Activated T-cell treated with anti-CD3 and anti-CD28 coated beads for 48 hours (primary cell): ENCODE measurements around the gene PDZD2.
A peak's percentile ranks its signal among the peaks of the same experiment; 100 is the strongest.
"Not testable (repeated sequence)": the region's sequence is repeated elsewhere in the genome, so short reads cannot be mapped to it uniquely, and the experiment has no call there.

Source experiments
- DNase-seq: peaks from one replicate; pipeline ENCODE4 v3.0.0-alpha.2; 2020; ENCODE audit warnings: low read depth

The PDZD2 gene

DNA sequence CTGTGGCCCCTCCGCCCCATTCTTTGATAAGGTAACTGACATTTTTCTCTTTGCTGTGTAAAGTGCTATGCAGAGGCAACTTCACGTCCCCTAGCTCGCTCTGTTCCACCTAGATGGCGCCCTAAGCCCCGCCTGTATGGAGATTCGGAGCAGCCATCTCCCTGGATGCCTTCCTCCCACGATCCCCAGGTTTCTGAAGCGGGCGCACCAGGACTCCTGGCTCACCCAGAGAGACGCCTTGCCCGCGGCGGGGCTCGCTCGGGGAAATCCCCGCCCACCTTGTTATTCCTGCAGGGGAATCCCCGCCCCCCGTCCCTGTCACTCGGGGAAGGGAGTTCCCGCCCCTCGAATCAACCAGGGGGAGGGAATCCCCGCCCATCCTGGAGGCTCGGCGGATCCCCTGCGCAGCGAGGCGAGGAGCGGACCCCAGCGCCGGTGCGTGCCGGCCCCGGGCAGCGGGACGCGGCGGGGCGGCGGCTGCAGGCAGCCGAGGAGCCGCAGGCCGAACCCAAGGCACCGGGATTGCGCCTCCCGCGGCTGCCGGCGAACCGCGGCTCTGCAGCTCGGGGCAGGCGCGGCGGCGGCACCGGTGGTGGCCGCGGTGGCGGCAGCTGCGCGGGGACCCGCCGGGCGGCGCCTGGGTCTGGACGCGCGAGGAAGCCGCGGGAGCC, at the start of gene PDZD2:
TSS of gene PDZD2 (plus strand) at position 384 of the 671 bp plus-strand sequence.
- DNase-seq = peak; percentile 65

DNA sequence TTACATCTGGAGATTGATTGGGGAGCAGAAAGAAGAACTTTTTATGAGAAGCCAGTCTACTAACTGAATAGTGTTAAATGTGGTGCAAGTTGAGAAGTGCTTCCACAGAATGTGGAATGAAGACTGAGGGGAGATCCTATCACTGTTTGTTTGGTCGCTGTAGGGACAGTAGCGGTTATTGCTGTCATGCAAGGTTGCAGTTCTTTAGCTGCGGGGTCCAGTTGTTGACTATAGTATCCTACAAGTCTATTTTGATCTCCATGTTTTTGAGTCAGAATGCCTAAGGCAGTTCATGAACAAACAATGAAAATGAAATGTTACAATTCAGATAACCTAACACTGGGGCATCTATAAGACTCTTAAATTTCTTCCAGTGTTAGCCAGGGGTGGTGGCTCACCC, 45.3 kb upstream of the PDZD2 start:
- DNase-seq = no peak

DNA sequence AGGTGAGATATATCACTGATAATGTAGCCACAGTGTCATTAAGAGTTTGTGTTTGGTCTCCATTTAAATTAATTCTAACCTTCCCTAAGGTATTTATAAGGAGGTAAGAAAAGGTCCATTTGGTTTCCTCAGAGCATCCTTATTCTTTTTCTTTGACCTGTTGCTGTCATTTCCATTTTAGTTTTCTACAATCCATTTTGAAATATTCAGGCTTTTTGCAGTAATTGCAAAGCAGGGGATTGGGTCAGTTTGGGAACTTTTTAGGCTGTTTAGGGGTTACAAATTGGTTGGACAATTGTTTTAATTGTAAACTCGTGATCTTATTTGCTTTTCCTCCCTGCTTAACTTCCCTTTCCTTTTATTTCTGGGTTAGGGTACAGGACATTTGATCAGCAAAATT, 42.6 kb upstream of the PDZD2 start:
- no peak for DNase-seq

DNA sequence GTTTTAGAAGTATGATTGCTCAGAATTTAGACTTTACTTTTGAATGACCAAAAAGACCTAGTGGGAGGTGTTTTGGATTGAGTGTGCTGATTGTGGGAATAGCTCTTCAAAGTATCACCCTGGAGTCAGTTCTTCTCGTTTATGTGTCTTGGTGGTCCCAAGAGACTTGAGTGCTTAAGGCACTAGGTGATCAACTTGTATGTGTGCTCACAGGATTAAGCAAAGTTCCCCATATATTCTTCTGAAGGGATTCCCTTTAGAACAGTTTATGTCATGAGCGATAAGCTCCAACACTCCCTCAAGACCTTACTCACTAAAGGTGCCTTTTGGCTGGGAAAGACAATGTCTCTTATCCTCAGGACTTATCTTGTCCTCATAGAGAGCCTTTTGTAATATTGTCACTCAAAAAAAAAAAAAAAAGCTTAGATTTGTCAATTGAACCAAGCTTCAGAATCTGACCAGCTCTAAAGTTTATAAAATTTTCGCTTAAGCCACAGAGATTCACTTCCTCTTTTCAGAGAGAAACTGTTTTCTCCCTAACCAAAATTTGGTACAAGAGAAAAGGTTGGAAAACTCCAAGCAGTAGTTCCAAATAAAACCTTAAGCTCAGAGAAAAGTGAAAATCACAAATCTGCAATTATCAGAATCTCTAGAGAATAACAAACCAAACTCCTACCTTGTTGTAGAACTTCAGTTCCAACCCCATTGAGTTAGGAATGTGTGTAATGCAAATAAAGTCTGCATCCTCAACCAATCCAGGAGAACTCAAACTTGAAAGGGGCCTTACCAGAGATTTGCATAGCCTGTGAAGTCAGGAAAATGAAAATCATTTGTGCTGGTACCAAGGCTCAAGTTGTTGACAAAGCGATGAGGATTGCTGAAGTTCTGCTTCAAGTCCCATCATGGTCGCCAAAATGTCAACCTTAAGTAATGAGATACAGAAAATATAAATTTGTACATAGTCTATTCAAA, 40.0 kb upstream of the PDZD2 start:
- no peak for DNase-seq

DNA sequence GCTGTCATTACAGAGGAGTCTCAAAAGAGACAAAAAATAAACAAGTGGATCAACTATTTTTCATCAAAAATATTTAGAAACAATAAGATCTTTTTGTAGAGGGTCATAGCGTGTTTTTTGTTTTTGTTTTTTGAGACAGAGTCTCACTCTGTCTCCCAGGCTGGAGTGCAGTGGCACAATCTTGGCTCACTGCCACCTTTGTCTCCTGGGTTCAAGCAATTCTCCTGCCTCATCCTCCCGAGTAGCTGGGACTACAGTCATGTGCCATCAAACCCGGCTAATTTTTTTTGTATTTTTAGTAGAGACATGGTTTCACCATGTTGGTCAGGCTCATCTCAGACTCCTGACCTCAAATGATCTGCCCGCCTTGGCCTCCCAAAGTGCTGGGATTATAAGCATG, 36.6 kb upstream of the PDZD2 start:
- DNase-seq = not testable (repeated sequence)

DNA sequence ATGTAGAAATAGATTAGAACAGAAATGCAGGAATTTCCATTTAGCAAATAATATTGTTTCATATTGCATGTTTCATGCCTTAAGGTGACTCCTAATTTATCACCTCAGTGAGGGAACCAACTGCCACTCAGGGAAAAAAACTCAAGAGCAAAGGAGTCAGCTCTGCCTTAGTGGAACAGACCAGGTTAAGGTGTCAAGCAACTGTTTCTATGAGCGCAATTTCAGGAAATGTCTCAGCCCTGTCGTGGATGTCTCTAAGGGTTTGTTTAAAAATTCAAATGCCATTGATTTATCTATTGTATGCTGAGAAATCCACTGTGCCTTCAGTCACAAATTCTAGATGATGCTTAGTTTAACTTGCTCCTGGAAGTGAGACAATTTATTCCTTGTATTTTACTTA, 34.7 kb upstream of the PDZD2 start:
- no peak for DNase-seq

DNA sequence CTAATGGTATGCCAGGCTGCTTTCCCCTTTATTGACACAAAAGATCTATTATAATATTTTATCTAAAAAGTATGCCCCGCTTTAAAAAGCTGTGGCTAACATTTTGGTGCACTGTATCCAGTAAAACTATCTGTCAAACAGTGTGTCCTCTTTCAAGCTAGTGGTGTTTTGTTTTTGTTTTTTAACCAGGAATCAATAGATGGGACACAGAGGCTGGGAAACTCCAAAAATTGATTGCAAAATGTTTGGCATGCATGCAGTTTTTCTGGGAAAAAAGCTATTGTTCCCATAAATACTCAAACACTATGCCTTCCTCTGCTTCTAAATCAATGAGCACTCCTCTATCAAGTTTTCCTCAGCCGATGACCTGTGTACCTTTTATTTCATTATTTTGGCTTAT, 34.3 kb upstream of the PDZD2 start:
- no peak for DNase-seq

DNA sequence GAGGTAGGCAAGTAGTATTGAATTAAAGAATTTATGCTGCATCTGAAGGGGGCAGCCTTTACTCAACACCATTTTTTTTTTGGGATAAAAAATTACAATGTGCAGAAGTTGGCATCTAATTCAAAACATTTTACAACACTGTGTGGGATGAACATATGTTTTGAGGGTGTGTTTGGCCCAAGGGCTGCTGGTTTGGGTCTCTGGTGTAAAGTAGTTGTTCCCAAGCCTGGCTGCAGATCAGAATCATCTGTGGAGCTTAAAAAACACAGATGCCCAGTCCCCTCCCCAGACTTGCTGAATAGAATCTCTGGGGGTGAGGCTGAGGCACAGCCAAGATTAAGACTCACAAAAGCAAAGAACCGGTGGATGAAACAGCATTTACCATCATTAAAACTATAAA, 33.0 kb upstream of the PDZD2 start:
- DNase-seq = no peak

DNA sequence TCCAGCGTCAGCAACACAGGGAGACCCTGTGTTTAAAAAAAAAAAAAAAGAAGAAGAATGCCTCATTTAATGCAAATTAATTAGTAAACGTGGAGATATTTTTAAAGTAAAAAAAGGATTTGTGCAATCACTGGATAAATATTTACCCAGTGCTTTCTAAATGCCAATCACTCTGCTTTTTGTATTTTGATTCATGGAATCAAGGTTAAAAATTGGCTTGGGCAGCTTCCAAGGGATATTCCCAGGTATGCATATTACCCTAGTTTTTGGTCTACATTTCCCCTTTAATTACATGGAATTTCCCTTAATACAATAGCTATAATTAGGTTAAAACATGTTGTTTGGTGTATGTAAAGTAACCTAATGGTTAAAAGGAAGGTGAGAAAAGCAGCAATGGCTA, 31.4 kb upstream of the PDZD2 start:
- DNase-seq = no peak

DNA sequence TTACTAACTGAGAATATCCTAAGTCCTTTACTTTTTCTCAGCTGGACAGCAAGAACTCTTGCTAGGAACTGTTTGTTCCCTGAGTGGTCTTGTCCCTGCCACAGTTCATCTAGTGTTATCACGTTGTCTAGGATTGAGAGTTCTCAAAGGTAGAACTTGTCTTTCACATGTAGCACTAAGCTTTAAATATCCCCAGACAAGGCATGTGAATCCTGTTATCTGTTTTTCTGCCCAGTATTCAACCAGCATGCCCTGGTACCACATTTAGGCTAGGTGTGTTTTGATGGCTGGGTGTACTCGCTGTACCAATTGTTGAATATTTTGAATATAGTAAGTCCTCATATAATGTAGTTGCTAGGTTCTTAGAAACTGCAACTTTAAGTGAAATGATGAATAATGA, 27.9 kb upstream of the PDZD2 start:
- DNase-seq = no peak

DNA sequence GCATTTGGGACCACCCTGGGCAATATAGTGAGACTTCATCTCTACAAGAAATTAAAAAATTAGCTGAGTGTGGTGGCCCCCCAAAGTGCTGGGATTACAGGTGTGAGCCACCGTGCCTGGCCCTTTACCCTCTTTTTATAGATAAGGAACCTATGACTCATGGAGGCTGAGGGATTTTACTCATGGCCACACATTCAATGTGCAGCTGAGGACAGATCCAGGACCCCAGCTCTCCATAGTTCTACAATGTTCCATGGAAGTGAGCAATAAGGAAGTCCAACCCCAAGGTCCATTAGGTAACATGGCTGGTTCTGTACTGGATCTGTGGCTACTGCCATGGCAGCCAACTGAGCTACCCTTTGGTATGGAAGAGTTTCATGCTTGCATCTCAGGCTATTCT, 25.3 kb upstream of the PDZD2 start:
- no peak for DNase-seq

DNA sequence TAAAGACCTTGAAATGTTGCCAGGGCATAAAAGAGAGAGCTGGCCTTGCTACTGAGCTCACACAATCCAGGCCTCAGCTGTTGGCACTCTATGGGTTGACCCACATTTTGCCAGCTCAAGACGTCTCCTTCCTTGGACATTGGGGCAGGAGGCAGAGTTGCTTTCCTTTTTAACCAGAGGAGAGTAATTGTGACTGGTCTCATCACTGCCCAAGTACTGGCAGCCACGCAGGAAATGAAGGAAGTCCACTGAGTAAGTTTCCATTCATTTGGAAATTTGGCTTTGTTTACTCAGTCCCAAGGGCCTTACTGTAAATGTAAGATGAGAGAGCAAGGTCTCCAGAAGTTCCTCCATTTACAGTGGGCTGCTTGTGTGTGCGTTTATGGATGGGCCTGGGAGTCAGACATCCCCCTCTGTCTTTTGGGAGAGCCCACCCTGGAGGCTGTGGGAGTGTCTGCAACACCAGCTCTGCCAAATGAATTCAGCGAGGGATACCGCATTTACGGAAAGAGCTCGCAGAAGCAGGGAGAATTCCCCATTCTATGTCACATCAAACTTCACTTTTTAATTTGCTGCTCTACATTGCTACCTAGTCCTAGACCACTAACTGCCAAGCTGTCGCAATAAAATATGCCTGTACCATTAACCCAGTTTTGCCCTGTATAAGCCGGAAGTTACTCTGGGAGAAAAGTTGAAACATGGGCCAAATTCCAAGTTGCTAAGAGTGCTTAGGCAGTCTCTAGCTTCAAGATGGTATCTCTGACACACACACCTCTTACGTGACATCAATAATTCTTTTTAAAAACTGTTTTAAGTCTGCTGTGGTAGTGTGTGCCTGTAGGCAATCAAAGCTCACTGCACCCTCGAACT, 24.5 kb upstream of the PDZD2 start:
- DNase-seq = no peak

DNA sequence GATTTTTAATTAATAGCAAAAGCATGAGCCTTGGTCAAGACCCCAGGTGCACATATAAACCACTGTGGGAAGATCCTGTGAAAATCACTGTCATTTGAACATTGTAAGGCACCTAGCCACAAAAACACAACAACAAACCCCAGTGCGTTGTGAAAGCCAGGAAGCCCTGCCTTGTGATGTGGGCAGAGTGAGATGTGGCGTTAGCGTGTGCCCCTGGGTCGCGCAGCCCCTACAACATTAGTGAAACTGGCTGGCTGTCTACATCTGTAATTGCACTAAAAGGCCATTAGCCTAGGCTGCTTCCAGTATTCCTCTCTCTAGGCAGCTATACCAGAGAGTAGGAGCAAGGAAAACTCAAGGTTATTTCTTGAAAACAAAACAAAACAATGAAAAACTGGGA, 21.1 kb upstream of the PDZD2 start:
- DNase-seq = no peak

DNA sequence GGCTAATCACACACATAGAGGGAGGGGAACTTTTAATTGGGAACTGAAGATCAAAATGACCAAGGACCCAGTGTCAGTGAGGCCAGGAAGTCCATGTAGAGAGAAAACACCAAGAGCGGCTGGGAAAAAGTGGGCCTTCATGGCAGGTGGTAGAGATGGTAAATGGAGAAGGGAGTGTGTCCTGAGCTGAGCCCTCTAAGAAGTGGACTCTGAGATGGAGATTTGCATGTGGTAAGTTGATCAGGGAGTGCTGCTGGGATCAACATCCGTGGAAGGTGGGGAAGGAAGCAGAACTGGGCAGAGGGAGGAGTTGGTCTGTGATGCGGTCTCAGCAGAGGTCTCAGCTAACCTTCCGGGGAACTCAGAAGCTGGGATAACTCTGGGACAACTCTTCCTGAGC, 18.9 kb upstream of the PDZD2 start:
- DNase-seq = no peak

DNA sequence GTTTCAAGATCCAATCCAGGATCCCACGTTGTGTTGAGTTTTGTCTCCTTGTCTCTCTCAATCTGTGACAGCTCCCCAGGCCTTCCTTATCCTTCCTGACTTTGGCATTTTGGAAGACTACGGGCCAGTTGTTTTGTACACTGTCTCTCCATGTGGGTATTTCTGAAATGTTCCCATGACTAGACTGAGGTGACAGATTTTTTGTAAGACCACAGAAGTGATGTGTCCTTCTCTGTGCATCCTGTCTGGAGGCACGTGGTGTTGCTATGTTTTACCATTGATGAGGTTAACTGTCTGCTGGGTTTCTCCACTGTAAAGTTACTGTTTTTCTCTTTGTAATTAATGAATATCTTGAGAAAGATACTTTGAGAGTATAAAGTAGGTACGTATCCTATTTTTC, 15.7 kb upstream of the PDZD2 start:
- DNase-seq = no peak

DNA sequence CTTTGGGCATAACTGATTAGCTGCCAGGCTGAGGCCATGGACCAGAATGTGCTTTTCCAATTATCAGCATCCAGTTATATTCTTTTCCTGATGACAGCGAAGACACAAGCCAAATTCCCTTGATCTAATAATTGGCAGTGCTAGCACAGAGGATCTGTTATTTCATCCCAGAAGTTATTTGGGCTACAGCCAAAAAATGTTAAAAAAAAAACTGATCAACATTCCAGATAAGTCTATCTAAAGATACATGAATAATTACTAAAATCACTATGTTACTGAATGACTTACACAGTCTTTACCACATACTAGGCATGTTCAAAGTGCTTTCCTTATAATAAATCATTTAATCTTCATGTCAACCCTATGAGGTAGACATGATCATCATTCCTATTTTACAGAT, 13.5 kb upstream of the PDZD2 start:
- DNase-seq = no peak

DNA sequence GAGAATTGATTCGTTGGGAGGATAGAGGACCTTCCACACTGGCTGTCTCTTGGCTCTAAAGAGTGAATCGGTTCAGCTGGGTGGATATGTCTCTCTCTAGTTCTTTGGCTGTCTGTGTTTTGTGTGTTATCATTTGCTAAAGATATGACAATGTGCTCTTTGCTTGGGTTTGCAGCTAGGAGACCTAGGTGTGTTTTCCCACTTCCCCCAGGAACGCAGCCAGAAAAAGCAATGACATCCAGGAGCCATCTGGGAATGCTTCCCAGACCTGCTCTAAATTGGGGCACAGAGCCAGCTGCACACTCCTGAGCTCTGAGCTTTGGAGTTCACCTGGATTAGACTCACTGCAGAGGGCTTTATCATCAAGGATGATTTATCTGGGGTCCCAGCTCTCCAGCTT, 12.8 kb upstream of the PDZD2 start:
- DNase-seq = no peak

DNA sequence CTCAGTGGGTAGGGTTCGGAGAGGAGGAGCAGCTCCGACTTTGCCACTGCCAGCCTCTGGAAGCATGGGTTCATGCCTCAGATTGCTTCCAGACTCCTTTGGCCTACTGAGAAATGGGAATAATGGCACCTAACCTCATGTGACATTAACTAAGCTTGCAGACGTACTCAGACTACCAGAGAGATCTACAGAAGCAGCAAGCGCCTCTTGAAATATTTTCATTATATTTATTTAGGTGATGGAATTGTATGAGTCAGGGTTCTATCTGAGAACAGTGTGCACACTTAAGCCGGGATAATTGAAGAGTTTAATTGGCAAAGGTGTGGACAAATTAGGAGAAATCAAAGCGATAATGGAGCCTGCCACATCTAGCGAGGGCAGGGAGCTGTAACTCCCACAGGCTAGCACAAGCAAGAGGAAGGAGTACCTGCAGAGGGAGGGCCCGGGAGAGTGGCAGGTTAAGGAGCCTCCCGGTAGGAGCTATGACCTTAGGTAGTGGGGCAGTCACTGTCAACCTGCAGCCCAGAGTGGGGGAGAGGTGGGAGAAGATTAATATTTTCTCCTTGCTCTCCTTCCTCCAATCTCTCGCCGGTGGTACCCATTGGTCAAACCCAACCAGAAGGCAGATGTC, 12.2 kb upstream of the PDZD2 start:
- DNase-seq = no peak

DNA sequence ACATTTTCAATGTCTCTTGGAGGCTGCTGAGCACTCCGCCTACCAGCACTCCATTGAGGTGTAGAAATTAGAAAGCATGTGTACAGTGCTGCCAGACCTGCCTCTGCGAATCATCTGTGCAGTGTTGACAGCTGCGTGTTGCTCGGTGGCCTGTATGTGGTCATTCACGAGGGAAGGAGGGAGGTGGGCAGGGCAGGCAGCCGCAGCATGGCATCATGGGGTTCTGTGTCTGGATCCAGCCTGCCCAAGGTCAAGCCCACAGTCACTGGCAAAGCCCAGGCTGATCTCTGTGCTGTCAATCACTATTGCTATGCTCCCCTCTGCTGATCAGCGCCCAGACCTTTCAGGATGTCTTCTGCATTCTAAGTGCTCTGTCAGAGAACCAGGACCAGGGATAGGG, 8.0 kb upstream of the PDZD2 start:
- no peak for DNase-seq

DNA sequence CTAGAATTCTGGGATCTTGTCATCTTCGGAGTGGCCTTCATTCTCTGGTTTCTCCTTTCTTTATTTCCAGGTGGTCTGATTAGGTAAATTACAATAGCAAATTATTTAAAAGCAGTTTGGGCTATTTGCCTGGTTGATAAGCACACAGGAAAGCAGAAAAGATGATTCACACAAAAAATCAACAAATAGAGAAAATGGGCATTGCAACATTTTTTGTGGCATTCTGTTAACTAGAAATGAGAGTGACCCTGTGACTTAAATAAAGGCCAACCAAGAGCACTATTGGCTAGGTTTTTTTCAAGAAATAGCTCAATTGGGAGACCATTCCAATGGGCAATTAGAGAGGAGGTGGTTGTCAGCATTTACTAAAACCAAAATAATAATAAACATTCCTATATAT, 6.5 kb upstream of the PDZD2 start:
- DNase-seq = no peak

DNA sequence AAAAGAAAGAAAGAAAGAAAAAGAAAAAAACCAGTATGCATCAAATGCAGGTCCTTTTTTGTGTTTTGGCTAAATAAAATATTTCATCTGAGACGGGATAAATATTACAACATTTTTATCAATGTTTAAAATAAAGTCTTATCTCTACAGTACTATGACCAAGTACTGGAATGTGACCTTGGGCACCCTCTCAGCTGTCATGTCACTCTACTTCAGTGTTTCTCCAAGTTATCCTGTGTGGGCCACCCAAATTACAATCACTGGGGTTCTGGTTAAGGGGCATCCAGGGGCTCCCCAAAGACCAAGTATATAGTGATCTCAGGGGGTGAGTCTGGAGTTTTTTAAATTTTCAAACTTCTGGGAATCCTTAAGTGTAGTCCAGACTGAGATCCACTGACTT, 3.5 kb upstream of the PDZD2 start:
- no peak for DNase-seq

DNA sequence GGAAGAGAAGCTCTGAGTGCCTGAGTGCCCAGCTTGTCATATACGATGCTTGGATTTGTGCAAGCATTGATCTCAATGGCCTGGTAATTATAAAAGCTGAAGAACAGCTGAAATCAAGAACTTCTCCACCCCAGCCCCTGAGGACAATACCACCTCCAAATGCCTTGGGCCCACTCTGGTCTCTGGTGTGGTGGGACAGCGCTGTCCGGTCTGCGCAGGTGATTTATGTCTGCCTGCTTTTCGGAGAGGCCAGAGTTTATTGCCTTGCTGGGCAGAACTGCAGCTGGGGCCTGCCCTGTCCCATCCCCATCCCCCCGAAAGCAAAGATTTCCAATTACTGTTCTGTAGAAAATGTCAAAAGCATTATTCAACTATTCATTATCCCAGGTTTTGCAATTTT, 1.1 kb upstream of the PDZD2 start:
- DNase-seq = no peak
